ENCODE data around the gene TIMP2.

GRCh38 chr17:78951967-78952551 lies 26.9 kb upstream of the TIMP2 start:
- no peak for TF ChIP-seq POLR2A (IDR thresholded peaks at IDR 0.05)
- TF ChIP-seq, protein P1, sequence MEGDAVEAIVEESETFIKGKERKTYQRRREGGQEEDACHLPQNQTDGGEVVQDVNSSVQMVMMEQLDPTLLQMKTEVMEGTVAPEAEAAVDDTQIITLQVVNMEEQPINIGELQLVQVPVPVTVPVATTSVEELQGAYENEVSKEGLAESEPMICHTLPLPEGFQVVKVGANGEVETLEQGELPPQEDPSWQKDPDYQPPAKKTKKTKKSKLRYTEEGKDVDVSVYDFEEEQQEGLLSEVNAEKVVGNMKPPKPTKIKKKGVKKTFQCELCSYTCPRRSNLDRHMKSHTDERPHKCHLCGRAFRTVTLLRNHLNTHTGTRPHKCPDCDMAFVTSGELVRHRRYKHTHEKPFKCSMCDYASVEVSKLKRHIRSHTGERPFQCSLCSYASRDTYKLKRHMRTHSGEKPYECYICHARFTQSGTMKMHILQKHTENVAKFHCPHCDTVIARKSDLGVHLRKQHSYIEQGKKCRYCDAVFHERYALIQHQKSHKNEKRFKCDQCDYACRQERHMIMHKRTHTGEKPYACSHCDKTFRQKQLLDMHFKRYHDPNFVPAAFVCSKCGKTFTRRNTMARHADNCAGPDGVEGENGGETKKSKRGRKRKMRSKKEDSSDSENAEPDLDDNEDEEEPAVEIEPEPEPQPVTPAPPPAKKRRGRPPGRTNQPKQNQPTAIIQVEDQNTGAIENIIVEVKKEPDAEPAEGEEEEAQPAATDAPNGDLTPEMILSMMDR (IDR thresholded peaks at IDR 0.05): no peak
- no peak for TF ChIP-seq EP300 (IDR thresholded peaks at IDR 0.05; ENCODE audit: low read depth)
